ENCODE results near the gene BYSL. TPM values are rescaled to one million over a fixed set of nuclear protein-coding genes. Genes with fewer than 3 reads are reported as not detected.
"Not testable (repeated sequence)": the region's sequence is repeated elsewhere in the genome, so short reads cannot be mapped to it uniquely, and the experiment has no call there.

The BYSL gene
- total RNA-seq, 5 donors from 2014 or later (not counting 1 experiment from before 2014, with no cell fraction given), result 3.5 to 20.5 (median 15.0) TPM

- H3K4me1 Mint-ChIP-seq, result peaks cover 62 to 71% (median 70%) of the 10 kb centered on the region in 3 donors
- Histone ChIP-seq H3K9me3 (no peaks in the 10 kb centered on the region), H3K27me3 (replicated peaks in 1 of 2; ENCODE audit: control insufficient read depth in 2 of 2, extremely low read depth in 1 of 2, insufficient read depth in 2 of 2, low read length in 1 of 2) (no peaks in the 10 kb centered on the region), H3K4me3 (ENCODE audit: control insufficient read depth in 1 of 2, extremely low read depth in 1 of 2, low read length in 1 of 2) (peak overlapping the region; percentile 39 to 91), H3K36me3 (ENCODE audit: control insufficient read depth in 2 of 2, extremely low read depth in 1 of 2, insufficient read depth in 1 of 2, low read length in 1 of 2) (peaks cover 7 to 14% of the 10 kb centered on the region in 2 donors), H3K4me1 (ENCODE audit: control insufficient read depth in 1 of 2, extremely low read depth in 1 of 2, insufficient read depth in 2 of 2, low read length in 2 of 2) (peaks cover 49 to 58% of the 10 kb centered on the region in 2 experiments), H3K27ac (ENCODE audit: low read length) (peak overlapping the region; percentile 53)
- 24% methylated on average over 12 of the region's 20 CpGs for WGBS (ENCODE audit: insufficient coverage)
- ATAC-seq (replicated peaks in 1 of 4) (peak; percentile 8 to 19 (median 12)), DNase-seq (peak in 5 of 35 experiments; percentile 8 to 59 (median 25))
- H3K4me3 Mint-ChIP-seq, result peak overlapping the region; percentile 79 to 93 (median 87)
- peaks cover 3% of the 10 kb centered on the region for H3K36me3 Mint-ChIP-seq
- no peaks in the 10 kb centered on the region for H3K27me3 Mint-ChIP-seq
- H3K9me3 Mint-ChIP-seq, result no peaks in the 10 kb centered on the region
- H3K27ac Mint-ChIP-seq, result peak overlapping the region; percentile 87 to 91
- POLR2A ChIA-PET, result interaction anchor here (0.5 to 0.7 kb wide), 7 partner anchors 18 to 1466 kb away, joined by 3 to 10 read pairs (median 4); no protein-coding TSS in a partner anchor
- CTCF ChIA-PET, result interaction anchor here (0.6 to 2.6 kb wide), 5 partner anchors 21 to 959 kb away, joined by 3 to 15 read pairs (median 4); partner anchors contain the start of genes BYSL (in 2 of the 2) and MED20 (in 1 of the 2)
Measured at GRCh38 chr6:41942067-41942851, 21.0 kb downstream of the BYSL start.

DNA sequence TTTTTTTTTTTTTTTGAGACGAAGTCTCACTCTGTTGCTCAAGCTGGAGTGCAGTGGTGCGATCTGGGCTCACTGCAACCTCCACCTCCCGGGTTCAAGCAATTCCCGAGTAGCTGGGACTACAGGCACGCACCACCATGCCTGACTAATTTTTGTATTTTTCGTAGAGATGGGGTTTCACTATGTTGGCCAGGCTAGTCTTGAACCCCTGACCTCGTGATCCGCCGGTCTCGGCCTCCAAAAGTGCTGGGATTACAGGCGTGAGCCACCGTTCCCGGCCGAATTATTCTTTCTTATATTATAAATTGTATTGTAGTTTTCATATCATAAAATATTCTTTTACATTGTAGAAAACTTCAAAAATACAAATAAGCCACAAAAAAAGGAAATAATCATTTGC, 21.6 kb downstream of the BYSL start:
- H3K36me3 ChIP-seq (ENCODE audit: control insufficient read depth in 2 of 2, extremely low read depth in 1 of 2, insufficient read depth in 1 of 2, low read length in 1 of 2), result peaks cover 7 to 13% of the 10 kb centered on the region in 2 donors
- not testable (repeated sequence) for ATAC-seq (replicated peaks in 1 of 4); H3K9me3 ChIP-seq; DNase-seq; H3K9me3 Mint-ChIP-seq; H3K27me3 Mint-ChIP-seq; H3K36me3 Mint-ChIP-seq; H3K27me3 ChIP-seq (replicated peaks in 1 of 2; ENCODE audit: control insufficient read depth in 2 of 2, extremely low read depth in 1 of 2, insufficient read depth in 2 of 2, low read length in 1 of 2); H3K4me3 ChIP-seq (ENCODE audit: control insufficient read depth in 1 of 2, extremely low read depth in 1 of 2, low read length in 1 of 2)
- ChIA-PET POLR2A (interaction anchor here (0.6 to 1.0 kb wide), 6 partner anchors 10 to 1466 kb away, joined by 3 to 10 read pairs (median 4); no protein-coding TSS in a partner anchor), CTCF (interaction anchor here in 1 of 2 donors (0.6 to 2.6 kb wide), 3 partner anchors 22 to 958 kb away, joined by 3 to 15 read pairs (median 3); partner anchors contain the start of genes BYSL, MED20 and TOMM6)
- 57% methylated on average over 2 of the region's 14 CpGs for WGBS (ENCODE audit: insufficient coverage)
- H3K4me3 Mint-ChIP-seq, result peak overlapping the region in 1 of 3 donors; percentile 93
- H3K4me1 ChIP-seq (ENCODE audit: control insufficient read depth in 1 of 2, extremely low read depth in 1 of 2, insufficient read depth in 2 of 2, low read length in 2 of 2), result peaks cover 42 to 56% of the 10 kb centered on the region in 2 experiments
- peak overlapping the region; percentile 53 for H3K27ac ChIP-seq (ENCODE audit: low read length)
- peak overlapping the region in 1 of 2 donors; percentile 55 for H3K27ac Mint-ChIP-seq
- peaks cover 62 to 71% (median 70%) of the 10 kb centered on the region in 3 donors for H3K4me1 Mint-ChIP-seq

DNA sequence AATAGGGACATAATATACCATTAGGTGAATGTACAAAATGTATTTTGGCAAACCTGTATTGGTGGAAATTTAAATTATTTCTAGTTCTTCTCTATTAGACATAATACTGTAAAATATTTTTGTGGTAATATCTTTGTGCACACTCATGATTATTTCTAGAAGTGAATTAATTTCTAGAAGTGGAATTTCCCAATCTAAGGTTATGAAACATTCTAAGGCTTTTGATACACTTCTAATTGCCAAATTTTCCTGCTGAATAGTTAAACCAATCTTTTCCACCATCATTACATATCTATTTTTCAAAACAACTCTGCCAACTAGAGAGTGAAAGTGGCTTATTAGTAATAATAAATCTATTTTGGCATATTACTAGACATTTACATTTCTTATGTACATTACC, 22.2 kb downstream of the BYSL start:
- Mint-ChIP-seq H3K27me3 (no peaks in the 10 kb centered on the region), H3K27ac (peak overlapping the region in 1 of 2 donors; percentile 68), H3K9me3 (no peaks in the 10 kb centered on the region), H3K4me1 (peaks cover 61 to 70% (median 67%) of the 10 kb centered on the region in 3 donors), H3K36me3 (peaks cover 3% of the 10 kb centered on the region), H3K4me3 (no peak overlapping the region)
- no peak overlapping the region for H3K27ac ChIP-seq (ENCODE audit: low read length)
- H3K4me3 ChIP-seq (ENCODE audit: control insufficient read depth in 1 of 2, extremely low read depth in 1 of 2, low read length in 1 of 2), result no peak overlapping the region
- ATAC-seq (replicated peaks in 1 of 4), result no peak
- H3K27me3 ChIP-seq (replicated peaks in 1 of 2; ENCODE audit: control insufficient read depth in 2 of 2, extremely low read depth in 1 of 2, insufficient read depth in 2 of 2, low read length in 1 of 2), result no peaks in the 10 kb centered on the region
- H3K36me3 ChIP-seq (ENCODE audit: control insufficient read depth in 2 of 2, extremely low read depth in 1 of 2, insufficient read depth in 1 of 2, low read length in 1 of 2), result peaks cover 7 to 13% of the 10 kb centered on the region in 2 donors
- H3K4me1 ChIP-seq (ENCODE audit: control insufficient read depth in 1 of 2, extremely low read depth in 1 of 2, insufficient read depth in 2 of 2, low read length in 2 of 2), result peaks cover 38 to 51% of the 10 kb centered on the region in 2 experiments
- POLR2A ChIA-PET, result interaction anchor here (0.5 to 1.0 kb wide), 2 partner anchors 10 to 803 kb away, joined by 3 to 5 read pairs; partner anchors contain the start of gene TBCC (in 1 of the 2)
- CTCF ChIA-PET, result interaction anchor here in 1 of 2 donors (1.2 to 2.6 kb wide), 3 partner anchors 9 to 156 kb away, joined by 3 to 15 read pairs (median 5); partner anchors contain the start of genes BYSL, MED20 and TOMM6
- H3K9me3 ChIP-seq, result no peaks in the 10 kb centered on the region
- no peak for DNase-seq

GRCh38 chr6:41947581-41948220, 26.4 kb downstream of the BYSL start:
- 92% methylated on average over 10 of the region's 10 CpGs for WGBS (ENCODE audit: insufficient coverage)
- Histone ChIP-seq H3K27ac (ENCODE audit: low read length) (peak overlapping the region; percentile 1), H3K9me3 (no peaks in the 10 kb centered on the region), H3K27me3 (replicated peaks in 1 of 2; ENCODE audit: control insufficient read depth in 2 of 2, extremely low read depth in 1 of 2, insufficient read depth in 2 of 2, low read length in 1 of 2) (no peaks in the 10 kb centered on the region), H3K4me1 (ENCODE audit: control insufficient read depth in 1 of 2, extremely low read depth in 1 of 2, insufficient read depth in 2 of 2, low read length in 2 of 2) (peaks cover 14 to 38% of the 10 kb centered on the region in 2 experiments), H3K4me3 (ENCODE audit: control insufficient read depth in 1 of 2, extremely low read depth in 1 of 2, low read length in 1 of 2) (no peak overlapping the region), H3K36me3 (ENCODE audit: control insufficient read depth in 2 of 2, extremely low read depth in 1 of 2, insufficient read depth in 1 of 2, low read length in 1 of 2) (peaks cover 7 to 34% of the 10 kb centered on the region in 2 donors)
- Mint-ChIP-seq H3K9me3 (no peaks in the 10 kb centered on the region), H3K27me3 (no peaks in the 10 kb centered on the region), H3K36me3 (peaks cover 11% of the 10 kb centered on the region), H3K27ac (peak overlapping the region; percentile 52 to 69), H3K4me3 (peak overlapping the region in 1 of 3 donors; percentile 34), H3K4me1 (peaks cover 54 to 58% (median 55%) of the 10 kb centered on the region in 3 donors)
- ATAC-seq (replicated peaks in 1 of 4) (no peak), DNase-seq (no peak)
- POLR2A ChIA-PET, result interaction anchor here in 1 of 2 donors (0.7 kb wide), 1 partner anchor 622 kb away, joined by 3 read pairs; no protein-coding TSS in a partner anchor
- CTCF ChIA-PET, result interaction anchor here in 1 of 2 donors (0.5 kb wide), 2 partner anchors 32 to 920 kb away, joined by 3 to 4 read pairs; no protein-coding TSS in a partner anchor

DNA sequence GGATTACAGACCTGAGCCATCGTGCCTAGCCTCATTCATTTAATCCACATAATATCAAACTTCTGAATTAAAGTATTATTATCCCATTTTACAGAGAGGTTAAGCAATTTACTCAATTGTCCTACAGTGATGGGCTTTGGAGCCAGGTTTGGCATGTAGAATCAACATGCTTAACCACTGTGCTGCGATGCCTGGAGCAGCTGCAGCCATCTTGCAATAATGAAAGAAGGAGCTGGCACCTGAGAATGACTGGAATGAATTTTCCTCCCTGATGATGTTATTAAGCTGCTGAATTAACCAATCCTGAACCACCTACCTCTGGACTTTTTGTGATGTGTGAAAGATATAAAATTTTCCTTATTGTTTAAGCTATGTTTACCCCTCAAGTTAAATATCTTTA, 33.4 kb downstream of the BYSL start:
- no peaks in the 10 kb centered on the region for H3K9me3 ChIP-seq
- no peak for DNase-seq
- no peak for ATAC-seq (replicated peaks in 1 of 4)
- POLR2A ChIA-PET, result interaction anchor here in 1 of 2 donors (0.6 to 0.7 kb wide), 3 partner anchors 8 to 1188 kb away, joined by 3 to 4 read pairs (median 3); no protein-coding TSS in a partner anchor
- Mint-ChIP-seq H3K36me3 (peaks cover 19% of the 10 kb centered on the region), H3K27ac (peak overlapping the region; percentile 52 to 73), H3K4me1 (peaks cover 63 to 68% (median 67%) of the 10 kb centered on the region in 3 donors), H3K4me3 (no peak overlapping the region), H3K27me3 (no peaks in the 10 kb centered on the region), H3K9me3 (no peaks in the 10 kb centered on the region)
- H3K36me3 ChIP-seq (ENCODE audit: control insufficient read depth in 2 of 2, extremely low read depth in 1 of 2, insufficient read depth in 1 of 2, low read length in 1 of 2), result peaks cover 4 to 26% of the 10 kb centered on the region in 2 donors
- H3K4me1 ChIP-seq (ENCODE audit: control insufficient read depth in 1 of 2, extremely low read depth in 1 of 2, insufficient read depth in 2 of 2, low read length in 2 of 2), result peaks cover 11 to 46% of the 10 kb centered on the region in 2 experiments
- no peak overlapping the region for H3K27ac ChIP-seq (ENCODE audit: low read length)
- CTCF ChIA-PET, result no interaction called here
- no peak overlapping the region for H3K4me3 ChIP-seq (ENCODE audit: control insufficient read depth in 1 of 2, extremely low read depth in 1 of 2, low read length in 1 of 2)
- no CpG with 5 or more reads among the region's 2 CpGs for WGBS (ENCODE audit: insufficient coverage)
- no peaks in the 10 kb centered on the region for H3K27me3 ChIP-seq (replicated peaks in 1 of 2; ENCODE audit: control insufficient read depth in 2 of 2, extremely low read depth in 1 of 2, insufficient read depth in 2 of 2, low read length in 1 of 2)

Data from T-cell (primary cell).